H1 (cell line): ENCODE results near the gene NDEL1. TPM values are rescaled to one million over a fixed set of nuclear protein-coding genes. Genes with fewer than 3 reads are reported as not detected.

Source experiments
- CTCF ChIA-PET: fragments of 300-600 bp; sonication (Branson Sonifier 250); formaldehyde crosslinking; loops from one replicate; lab custom pipeline; 2021; ENCODE audit not compliant: partially characterized antibody; lab: Charles Lee
- POLR2A ChIA-PET: fragments of 300-600 bp; sonication (Branson Sonifier 250); formaldehyde crosslinking; loops from one replicate; lab custom pipeline; 2021; ENCODE audit warnings: inconsistent platforms; ENCODE audit not compliant: partially characterized antibody; lab: Charles Lee
- DNase-seq, 2 experiments: peaks; one replicate each; pipeline versions ENCODE4 v3.0.0 to v3.0.0-alpha.2; 2010 to 2022; ENCODE audit warnings: low spot score in 2 of 2, low read depth in 1 of 2, mixed read lengths in 1 of 2
- FAIRE-seq: peaks from 2 replicates; lab custom pipeline; 2011; peaks lifted over from hg19 to GRCh38; lab: Jason Lieb, UNC
- H2AFZ ChIP-seq: 2 replicates; pipeline ENCODE4 v1.8.1; 2012; ENCODE audit warnings: low read length, inconsistent platforms
- H2AK5ac ChIP-seq: 2 replicates; pipeline ENCODE4 v1.6.1; 2013; ENCODE audit warnings: low read depth, low read length
- H2BK120ac ChIP-seq: replicated peaks from 2 replicates; pipeline ENCODE3; 2013; ENCODE audit warnings: low read depth, low read length, inconsistent platforms
- H2BK12ac ChIP-seq: 2 replicates; pipeline ENCODE4 v1.6.1; 2013; ENCODE audit warnings: low read depth, low read length
- H2BK15ac ChIP-seq: 2 replicates; pipeline ENCODE4 v1.6.1; 2013; ENCODE audit warnings: low read length
- H2BK20ac ChIP-seq: 2 replicates; pipeline ENCODE4 v1.6.1; 2013; ENCODE audit warnings: low read length
- H2BK5ac ChIP-seq: 2 replicates; pipeline ENCODE4 v1.6.1; 2013; ENCODE audit warnings: low read depth, low read length
- H3K14ac ChIP-seq: 2 replicates; pipeline ENCODE4 v1.6.1; 2013; ENCODE audit warnings: inconsistent platforms; ENCODE audit not compliant: insufficient read length
- H3K18ac ChIP-seq: 2 replicates; pipeline ENCODE4 v1.6.1; 2013; ENCODE audit warnings: low read length; ENCODE audit errors: extremely low read depth
- H3K23ac ChIP-seq: 2 replicates; pipeline ENCODE4 v1.6.1; 2013; ENCODE audit warnings: inconsistent platforms; ENCODE audit not compliant: insufficient read length
- H3K23me2 ChIP-seq: 2 replicates; pipeline ENCODE4 v1.6.1; 2013; ENCODE audit warnings: low read depth, low read length
- H3K27ac ChIP-seq: 2 replicates; pipeline ENCODE4 v1.6.1; 2011; ENCODE audit warnings: low read depth, low read length, inconsistent platforms
- H3K27me3 ChIP-seq, 4 experiments: replicated peaks in 1 of 4; 1 replicate in 1 of 4; 2 replicates in 3 of 4; pipeline versions ENCODE4 v1.6.1 to v1.8.1; 2011 to 2013; ENCODE audit warnings: low read length in 3 of 4, mild to moderate bottlenecking in 3 of 4, inconsistent platforms in 2 of 4, mixed read lengths in 2 of 4, moderate library complexity in 1 of 4; ENCODE audit not compliant: control insufficient read depth in 3 of 4, insufficient read depth in 3 of 4; ENCODE audit errors: extremely low read depth in 1 of 4
- H3K36me3 ChIP-seq, 4 experiments: 2 replicates each; pipeline versions ENCODE4 v1.6.1 to v1.8.1; 2011 to 2013; ENCODE audit warnings: mild to moderate bottlenecking in 4 of 4, low read length in 3 of 4, moderate library complexity in 2 of 4, control low read depth in 1 of 4, inconsistent platforms in 1 of 4; ENCODE audit not compliant: insufficient read depth in 4 of 4, control insufficient read depth in 2 of 4
- H3K4ac ChIP-seq: replicated peaks from 2 replicates; pipeline ENCODE3; 2013; ENCODE audit warnings: low read length, low read depth, mixed read lengths, inconsistent platforms; ENCODE audit not compliant: insufficient read length
- H3K4me1 ChIP-seq, 4 experiments: replicated peaks in 1 of 4; 1 replicate in 1 of 4; 2 replicates in 3 of 4; pipeline versions ENCODE4 v1.6.1 to v1.8.1; 2011 to 2013; ENCODE audit warnings: low read length in 3 of 4, inconsistent platforms in 2 of 4, mixed read lengths in 1 of 4; ENCODE audit not compliant: insufficient read depth in 4 of 4, control insufficient read depth in 3 of 4
- H3K4me2 ChIP-seq, 2 experiments: 2 replicates each; pipeline versions ENCODE4 v1.6.1 to v1.8.1; 2011 to 2013; ENCODE audit warnings: low read depth in 2 of 2, low read length in 2 of 2, control low read depth in 1 of 2, inconsistent platforms in 1 of 2, mild to moderate bottlenecking in 1 of 2; ENCODE audit not compliant: insufficient read depth in 1 of 2
- H3K4me3 ChIP-seq, 4 experiments: fragments of 200-600, 300-600 bp in 1 of 4; sonication (generic), shearing (Covaris generic), sonication (Bioruptor Twin) in 1 of 4; 2 replicates each; pipeline versions ENCODE4 v1.5.1 to v1.8.1; 2011 to 2016; ENCODE audit warnings: low read length in 4 of 4, low read depth in 3 of 4, control low read depth in 2 of 4, inconsistent platforms in 2 of 4, mild to moderate bottlenecking in 2 of 4, mixed read lengths in 1 of 4, moderate library complexity in 1 of 4; ENCODE audit not compliant: insufficient read depth in 2 of 4; ENCODE audit errors: extremely low read depth in 1 of 4
- H3K56ac ChIP-seq: replicated peaks from 2 replicates; pipeline ENCODE3; 2013; ENCODE audit warnings: low read depth, mild to moderate bottlenecking, mixed read lengths, low read length, inconsistent platforms; ENCODE audit not compliant: insufficient read length
- H3K79me1 ChIP-seq: 2 replicates; pipeline ENCODE4 v1.6.1; 2013; ENCODE audit warnings: low read depth, low read length, control low read depth
- H3K79me2 ChIP-seq, 2 experiments: 2 replicates each; pipeline versions ENCODE4 v1.6.1 to v1.8.1; 2012 to 2013; ENCODE audit warnings: low read length in 2 of 2, mild to moderate bottlenecking in 2 of 2, inconsistent platforms in 1 of 2; ENCODE audit not compliant: insufficient read depth in 2 of 2, control insufficient read depth in 1 of 2
- H3K9ac ChIP-seq, 4 experiments: replicated peaks in 1 of 4; 1 replicate in 1 of 4; 2 replicates in 3 of 4; pipeline versions ENCODE4 v1.6.1 to v1.8.1; 2011 to 2013; ENCODE audit warnings: low read depth in 3 of 4, low read length in 3 of 4, control low read depth in 2 of 4, mild to moderate bottlenecking in 2 of 4, moderate library complexity in 2 of 4, inconsistent platforms in 1 of 4; ENCODE audit errors: extremely low read depth in 1 of 4
- H3K9me3 ChIP-seq, 2 experiments: 2 replicates each; pipeline versions ENCODE4 v1.6.1 to v1.8.1; 2012 to 2013; ENCODE audit warnings: mild to moderate bottlenecking in 2 of 2, moderate library complexity in 2 of 2, control low read depth in 1 of 2, inconsistent platforms in 1 of 2, low read depth in 1 of 2, low read length in 1 of 2, mixed read lengths in 1 of 2; ENCODE audit not compliant: insufficient read depth in 2 of 2
- H4K20me1 ChIP-seq, 2 experiments: replicated peaks in 1 of 2; 2 replicates each; pipeline versions ENCODE3 to v1.8.1; 2011 to 2013; ENCODE audit warnings: inconsistent platforms in 2 of 2, low read length in 2 of 2, mild to moderate bottlenecking in 1 of 2; ENCODE audit not compliant: insufficient read depth in 2 of 2, control insufficient read depth in 1 of 2
- H4K5ac ChIP-seq: 2 replicates; pipeline ENCODE4 v1.6.1; 2013; ENCODE audit warnings: low read length, low read depth, mixed read lengths, inconsistent platforms; ENCODE audit not compliant: insufficient read length
- H4K8ac ChIP-seq: 2 replicates; pipeline ENCODE4 v1.8.0; 2013; ENCODE audit warnings: mild to moderate bottlenecking, moderate library complexity, low read length, inconsistent platforms; ENCODE audit not compliant: insufficient read depth; ENCODE audit errors: extremely low read depth
- H4K91ac ChIP-seq: replicated peaks from 2 replicates; pipeline ENCODE3; 2013; ENCODE audit warnings: low read length, mixed read lengths, inconsistent platforms; ENCODE audit not compliant: insufficient read length
- ATF3 ChIP-seq: IDR thresholded peaks from 2 replicates; pipeline ENCODE4 v1.6.1; 2011; ENCODE audit warnings: low read depth, mild to moderate bottlenecking, low read length; ENCODE audit not compliant: insufficient read depth
- CBX5 ChIP-seq: fragments of 300-800, 300-1000 bp; sonication (generic); IDR thresholded peaks from 2 replicates; pipeline ENCODE4 v1.7.1; 2016; ENCODE audit warnings: antibody characterized with exemption, low read length, low read depth
- CBX8 ChIP-seq: fragments of 300-800, 300-1000 bp; sonication (generic); IDR thresholded peaks from 2 replicates; pipeline ENCODE4 v1.7.1; 2016; ENCODE audit warnings: low read depth, low read length, borderline replicate concordance
- E2F6 ChIP-seq: IDR thresholded peaks from 2 replicates; pipeline ENCODE4 v1.6.1; 2012; ENCODE audit warnings: inconsistent platforms
- FOSL1 ChIP-seq: IDR thresholded peaks from 2 replicates; pipeline ENCODE4 v1.6.1; 2011; ENCODE audit warnings: mild to moderate bottlenecking, low read depth, low read length, moderate library complexity; ENCODE audit not compliant: insufficient read depth
- GTF2F1 ChIP-seq: IDR thresholded peaks from 2 replicates; pipeline ENCODE4 v1.6.1; 2012; ENCODE audit warnings: low read depth, low read length, improper control_type of control experiment, borderline replicate concordance
- JUND ChIP-seq: IDR thresholded peaks from 2 replicates; pipeline ENCODE4 v1.6.1; 2011; ENCODE audit warnings: mild to moderate bottlenecking, improper control_type of control experiment, low read length
- KDM1A ChIP-seq: fragments of 200-600, 300-600 bp; sonication (generic); IDR thresholded peaks from 2 replicates; pipeline ENCODE4 v1.7.1; 2016; ENCODE audit warnings: mild to moderate bottlenecking, low read length, borderline replicate concordance
- RXRA ChIP-seq: IDR thresholded peaks from 2 replicates; pipeline ENCODE4 v1.6.1; 2011; ENCODE audit warnings: low read depth, mild to moderate bottlenecking, low read length, moderate library complexity; ENCODE audit not compliant: insufficient read depth
- TCF12 ChIP-seq: IDR thresholded peaks from 2 replicates; pipeline ENCODE4 v1.6.1; 2011; ENCODE audit warnings: low read depth, mild to moderate bottlenecking, low read length
- ZNF274 ChIP-seq: IDR thresholded peaks from 2 replicates; pipeline ENCODE4 v1.7.0; 2012; ENCODE audit warnings: low read length, borderline replicate concordance; ENCODE audit errors: extremely low read depth
- WGBS, 2 experiments: shearing (Covaris generic) in 1 of 2; methylation state at CpG; one replicate each; pipeline versions ENCODE4 v1.1.6 to v1.1.7; 2013 to 2015; ENCODE audit warnings: low lambda C conversion rate in 2 of 2, mixed read lengths in 2 of 2, inconsistent platforms in 1 of 2, low coverage in 1 of 2, missing lambda C conversion rate in 1 of 2; ENCODE audit not compliant: insufficient replicate concordance in 2 of 2, insufficient coverage in 1 of 2, insufficient read length in 1 of 2; ENCODE audit errors: extremely low coverage in 1 of 2, missing lambda C conversion rate in 1 of 2; 5-methylcytosine and 5-hydroxymethylcytosine counted together
- polyA plus RNA-seq, 7 experiments: library from polyadenylated mRNA; depleted of rRNA in 3 of 7; stranded (reverse) in 5 of 7; unstranded in 2 of 7; fragments of >200 nt in 5 of 7; fragments of 200-250 nt in 2 of 7; gene quantifications; 1 replicate in 5 of 7; 2 replicates in 1 of 7; 4 replicates in 1 of 7; pipeline versions ENCODE4 v1.2.1 to v1.2.3, GENCODE V29; 2011 to 2013; ENCODE audit warnings: missing spikeins in 2 of 7, mixed read lengths in 2 of 7
- total RNA-seq: library from RNA; stranded (reverse); fragmentation: NEBNext Ultra II Directional; extraction: Animal tissue kit (Norgen Biotek cat#: 25700); gene quantifications from 2 replicates; pipeline ENCODE4 v1.2.1, GENCODE V29; 2021

Gene NDEL1
- total and polyA plus RNA-seq, 2 of the 8 experiments (the other 6 are each of a cell fraction or from before 2014, with no cell fraction given): 31.1 to 32.9 TPM

GRCh38 chr17:8490256-8491023, 54.8 kb downstream of the NDEL1 start:
- no peak for FAIRE-seq
- no peak for DNase-seq
- no peak for TF ChIP-seq RXRA
- no peak for TF ChIP-seq FOSL1
- TF ChIP-seq CBX5: no peak
- no peak for TF ChIP-seq ATF3
- no peak for TF ChIP-seq ZNF274
- no peak for TF ChIP-seq TCF12
- no peak for TF ChIP-seq GTF2F1
- no peak for TF ChIP-seq JUND
- TF ChIP-seq E2F6: no peak
- no peak for TF ChIP-seq KDM1A
- TF ChIP-seq CBX8: no peak

More at GRCh38 chr17:8490256-8491023, 54.8 kb downstream of the NDEL1 start:
- Histone ChIP-seq H3K27me3 (no peaks in the 10 kb centered on the region), H2BK5ac (no peak overlapping the region), H2AFZ (no peak overlapping the region), H3K18ac (no peak overlapping the region), H4K8ac (no peak overlapping the region), H3K4me1 (no peaks in the 10 kb centered on the region), H3K79me2 (no peaks in the 10 kb centered on the region), H3K27ac (no peak overlapping the region), H4K91ac (no peak overlapping the region), H2BK15ac (no peak overlapping the region), H2BK120ac (no peak overlapping the region), H2BK20ac (no peak overlapping the region), H3K9me3 (no peaks in the 10 kb centered on the region), H4K5ac (no peak overlapping the region), H3K4ac (no peak overlapping the region), H3K14ac (no peak overlapping the region), H3K4me3 (no peak overlapping the region), H3K79me1 (no peaks in the 10 kb centered on the region), H3K23ac (no peak overlapping the region), H3K9ac (no peak overlapping the region), H2BK12ac (no peak overlapping the region), H3K36me3 (peaks cover 49 to 97% (median 76%) of the 10 kb centered on the region in 4 experiments), H3K23me2 (no peaks in the 10 kb centered on the region), H3K56ac (no peak overlapping the region), H3K4me2 (no peak overlapping the region), H4K20me1 (peaks cover 2 to 4% of the 10 kb centered on the region in 2 experiments), H2AK5ac (no peak overlapping the region)
- CTCF ChIA-PET: interaction anchor here (0.7 kb wide), 1 partner anchor 16 kb away, joined by 3 read pairs; no protein-coding TSS in a partner anchor
- 92% methylated on average over 17 of the region's 17 CpGs; no CpG with 5 or more reads in 1 of the 2 experiments for WGBS, 2 experiments
- POLR2A ChIA-PET: no interaction called here
